ENCODE results near the gene ACACA.

Gene ACACA

GRCh38 chr17:37164057-37164456 is 242.6 kb downstream of the ACACA start:
- TF ChIP-seq ZNF384 (IDR thresholded peaks at IDR 0.05) = no peak
- no peak for TF ChIP-seq FOXK2 (IDR thresholded peaks at IDR 0.05)
- TF ChIP-seq ELF4 (IDR thresholded peaks at IDR 0.05) = no peak
- TF ChIP-seq PKNOX1 (IDR thresholded peaks at IDR 0.05) = no peak
- no peak for TF ChIP-seq L3MBTL2 (conservative IDR thresholded peaks at IDR 0.05)
- TF ChIP-seq SUZ12 (IDR thresholded peaks at IDR 0.05) = no peak
- TF ChIP-seq SP1 (IDR thresholded peaks at IDR 0.05) = no peak
- no peak for TF ChIP-seq CTBP1 (IDR thresholded peaks at IDR 0.05; ENCODE audit: borderline replicate concordance)
- TF ChIP-seq HDGF (IDR thresholded peaks at IDR 0.05; ENCODE audit: borderline replicate concordance) = no peak
- TF ChIP-seq BHLHE40 (IDR thresholded peaks at IDR 0.05; ENCODE audit: borderline replicate concordance) = no peak
- TF ChIP-seq TARDBP (IDR thresholded peaks at IDR 0.05) = no peak
- TF ChIP-seq FOXA1 (IDR thresholded peaks at IDR 0.05) = no peak
- no peak for TF ChIP-seq ARNT (IDR thresholded peaks at IDR 0.05)
- no peak for TF ChIP-seq NFRKB (IDR thresholded peaks at IDR 0.05)
- ChIA-PET CTCF (interaction anchor here (1.1 to 1.2 kb wide), 2 partner anchors 8 to 10 kb away, joined by 3 to 4 read pairs; no protein-coding TSS in a partner anchor), POLR2A (interaction anchor here (1.3 kb wide), 1 partner anchor 11 kb away, joined by 3 read pairs; no protein-coding TSS in a partner anchor)
- no peak for DNase-seq (ENCODE audit: extremely low spot score)

GRCh38 chr17:37162800-37163199 is 243.8 kb downstream of the ACACA start:
- ChIA-PET CTCF (no interaction called here), POLR2A (no interaction called here)

GRCh38 chr17:37160944-37161343 is 245.7 kb downstream of the ACACA start:
- no peak for DNase-seq (ENCODE audit: extremely low spot score)
- ChIA-PET POLR2A (no interaction called here), CTCF (no interaction called here)
- TF ChIP-seq CTBP1 (IDR thresholded peaks at IDR 0.05; ENCODE audit: borderline replicate concordance) (no peak), NFRKB (IDR thresholded peaks at IDR 0.05) (no peak), ARNT (IDR thresholded peaks at IDR 0.05) (no peak), FOXM1 (IDR thresholded peaks at IDR 0.05; ENCODE audit: borderline replicate concordance) (no peak), FOXA1 (IDR thresholded peaks at IDR 0.05) (no peak), SP1 (IDR thresholded peaks at IDR 0.05) (no peak), L3MBTL2 (conservative IDR thresholded peaks at IDR 0.05) (no peak), ZNF384 (IDR thresholded peaks at IDR 0.05) (no peak), SUZ12 (IDR thresholded peaks at IDR 0.05) (no peak), PKNOX1 (IDR thresholded peaks at IDR 0.05) (no peak), BHLHE40 (IDR thresholded peaks at IDR 0.05; ENCODE audit: borderline replicate concordance) (no peak), ELF4 (IDR thresholded peaks at IDR 0.05) (no peak), HDGF (IDR thresholded peaks at IDR 0.05; ENCODE audit: borderline replicate concordance) (no peak)

More at GRCh38 chr17:37162800-37163199, 243.8 kb downstream of the ACACA start:
- TF ChIP-seq ARNT (IDR thresholded peaks at IDR 0.05) (no peak), ZNF384 (IDR thresholded peaks at IDR 0.05) (no peak), CTBP1 (IDR thresholded peaks at IDR 0.05; ENCODE audit: borderline replicate concordance) (no peak)
- no peak for DNase-seq (ENCODE audit: extremely low spot score)

- TF ChIP-seq SP1 (IDR thresholded peaks at IDR 0.05) (no peak), SUZ12 (IDR thresholded peaks at IDR 0.05) (no peak), PKNOX1 (IDR thresholded peaks at IDR 0.05) (no peak), LEF1 (IDR thresholded peaks at IDR 0.05; ENCODE audit: borderline replicate concordance) (no peak), CTBP1 (IDR thresholded peaks at IDR 0.05; ENCODE audit: borderline replicate concordance) (no peak), ELF4 (IDR thresholded peaks at IDR 0.05) (no peak), BHLHE40 (IDR thresholded peaks at IDR 0.05; ENCODE audit: borderline replicate concordance) (no peak), TARDBP (IDR thresholded peaks at IDR 0.05) (no peak), NFRKB (IDR thresholded peaks at IDR 0.05) (no peak), L3MBTL2 (conservative IDR thresholded peaks at IDR 0.05) (no peak), HDGF (IDR thresholded peaks at IDR 0.05; ENCODE audit: borderline replicate concordance) (no peak), FOXM1 (IDR thresholded peaks at IDR 0.05; ENCODE audit: borderline replicate concordance) (no peak), FOXK2 (IDR thresholded peaks at IDR 0.05) (no peak), ARNT (IDR thresholded peaks at IDR 0.05) (no peak)
- ChIA-PET CTCF (no interaction called here), POLR2A (interaction anchor here (0.6 kb wide), 1 partner anchor 485 kb away, joined by 3 read pairs; no protein-coding TSS in a partner anchor)
- DNase-seq (ENCODE audit: extremely low spot score) = no peak
These were observed 248.3 kb downstream of the ACACA start for GRCh38 chr17:37158290-37158689.

- CTCF ChIA-PET = interaction anchor here (0.7 to 0.9 kb wide), 2 partner anchors 44 to 225 kb away, joined by 4 to 10 read pairs; no protein-coding TSS in a partner anchor
- no peak for TF ChIP-seq TARDBP (IDR thresholded peaks at IDR 0.05)
- no peak for TF ChIP-seq L3MBTL2 (conservative IDR thresholded peaks at IDR 0.05)
- no peak for TF ChIP-seq ZNF384 (IDR thresholded peaks at IDR 0.05)
- TF ChIP-seq LEF1 (IDR thresholded peaks at IDR 0.05; ENCODE audit: borderline replicate concordance) = no peak
- TF ChIP-seq NFRKB (IDR thresholded peaks at IDR 0.05) = no peak
- TF ChIP-seq ELF4 (IDR thresholded peaks at IDR 0.05) = no peak
- no peak for TF ChIP-seq FOXA1 (IDR thresholded peaks at IDR 0.05)
- POLR2A ChIA-PET = interaction anchor here (1.1 kb wide), 1 partner anchor 12 kb away, joined by 3 read pairs; no protein-coding TSS in a partner anchor
- no peak for DNase-seq (ENCODE audit: extremely low spot score)
These were observed 258.5 kb downstream of the ACACA start for GRCh38 chr17:37148156-37148555.

GRCh38 chr17:37147301-37147812 is 259.3 kb downstream of the ACACA start:
- ChIA-PET CTCF (interaction anchor here (0.9 kb wide), 1 partner anchor 226 kb away, joined by 4 read pairs; no protein-coding TSS in a partner anchor), POLR2A (interaction anchor here (1.1 kb wide), 1 partner anchor 13 kb away, joined by 3 read pairs; no protein-coding TSS in a partner anchor)
- no peak for DNase-seq (ENCODE audit: extremely low spot score)
- TF ChIP-seq CTBP1 (IDR thresholded peaks at IDR 0.05; ENCODE audit: borderline replicate concordance) (no peak), SP1 (IDR thresholded peaks at IDR 0.05) (no peak), FOXK2 (IDR thresholded peaks at IDR 0.05) (no peak), ARNT (IDR thresholded peaks at IDR 0.05) (no peak), FOXA1 (IDR thresholded peaks at IDR 0.05) (no peak), HDGF (IDR thresholded peaks at IDR 0.05; ENCODE audit: borderline replicate concordance) (no peak), ZNF384 (IDR thresholded peaks at IDR 0.05) (no peak), FOXM1 (IDR thresholded peaks at IDR 0.05; ENCODE audit: borderline replicate concordance) (no peak), PKNOX1 (IDR thresholded peaks at IDR 0.05) (no peak), SUZ12 (IDR thresholded peaks at IDR 0.05) (no peak), TARDBP (IDR thresholded peaks at IDR 0.05) (no peak), BHLHE40 (IDR thresholded peaks at IDR 0.05; ENCODE audit: borderline replicate concordance) (no peak), ELF4 (IDR thresholded peaks at IDR 0.05) (no peak), LEF1 (IDR thresholded peaks at IDR 0.05; ENCODE audit: borderline replicate concordance) (no peak), L3MBTL2 (conservative IDR thresholded peaks at IDR 0.05) (no peak), NFRKB (IDR thresholded peaks at IDR 0.05) (no peak)

Measured in HEK293T (cell line).